ENCODE results near the gene PAXX.
A peak's percentile ranks its signal among the peaks of the same experiment; 100 is the strongest.

Gene PAXX

GRCh38 chr9:136965771-136966484 is 26.3 kb upstream of the PAXX start:
- DNase-seq (ENCODE audit: low spot score) = no peak

DNA sequence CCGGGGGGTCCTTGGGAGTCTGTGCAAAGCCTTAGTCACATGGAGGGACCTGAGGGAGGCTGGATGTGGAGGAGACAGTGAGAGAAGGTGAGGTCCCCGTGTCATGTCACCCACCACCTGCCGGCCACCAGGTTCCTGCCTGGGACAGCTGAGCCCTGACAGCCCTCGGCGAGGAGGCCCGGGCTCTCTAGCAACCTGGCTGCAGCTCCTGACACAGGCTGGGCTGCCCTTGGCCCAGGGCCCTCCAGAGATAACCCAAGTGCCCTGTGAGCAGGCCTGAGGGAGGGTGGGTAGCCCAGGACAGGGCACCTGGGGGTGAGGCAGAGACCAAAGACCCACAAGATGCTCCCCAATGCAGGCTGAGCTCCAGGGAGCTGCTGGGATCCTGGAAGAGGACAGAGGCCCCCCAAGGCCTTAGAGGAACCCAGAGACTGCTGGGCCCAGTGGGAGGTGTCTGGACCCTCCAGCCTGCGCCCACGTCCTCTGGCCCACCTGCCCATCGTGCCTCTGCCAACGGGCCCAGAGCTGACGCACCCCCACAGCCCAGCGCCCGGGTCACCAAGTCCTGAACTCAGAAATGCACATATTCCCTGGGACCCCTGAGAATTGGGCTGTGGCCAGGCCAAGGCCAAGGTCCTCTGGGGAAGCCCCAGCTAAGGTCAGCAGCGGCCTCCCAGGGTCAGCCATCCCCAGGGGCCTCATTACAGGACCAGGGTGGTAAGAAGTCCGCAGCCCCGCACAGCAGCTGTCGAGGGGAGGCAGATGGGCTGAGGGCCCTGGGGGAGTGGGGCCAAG is 23.7 kb upstream of the PAXX start:
- no peak for DNase-seq (ENCODE audit: low spot score)

DNA sequence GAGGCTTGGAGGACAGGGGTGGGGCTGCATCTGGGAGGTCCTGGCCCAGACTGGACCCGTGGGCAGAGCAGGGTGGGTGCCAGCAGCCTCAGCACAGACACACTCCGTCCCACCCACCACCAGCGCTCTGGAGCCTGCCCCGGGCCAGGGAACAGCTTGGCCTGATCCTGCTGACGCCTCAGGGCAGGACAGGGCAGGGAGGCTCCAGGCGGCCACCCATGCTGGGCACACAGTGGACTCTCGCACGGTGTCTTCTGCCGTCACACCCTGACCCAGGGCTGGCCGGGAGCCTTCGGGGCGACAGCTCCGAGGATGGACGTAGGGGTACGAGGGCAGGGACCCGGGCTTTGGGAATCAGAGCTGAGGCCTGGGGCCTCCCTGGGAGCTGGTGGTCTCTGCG is 23.1 kb upstream of the PAXX start:
- DNase-seq (ENCODE audit: low spot score) = no peak

GRCh38 chr9:136969774-136970173 is 22.4 kb upstream of the PAXX start:
- no peak for DNase-seq (ENCODE audit: low spot score)

GRCh38 chr9:136970361-136970760 is 21.9 kb upstream of the PAXX start:
- no peak for DNase-seq (ENCODE audit: low spot score)

- no peak for DNase-seq (ENCODE audit: low spot score)
These were observed 20.5 kb upstream of the PAXX start for GRCh38 chr9:136971746-136972145.

DNA sequence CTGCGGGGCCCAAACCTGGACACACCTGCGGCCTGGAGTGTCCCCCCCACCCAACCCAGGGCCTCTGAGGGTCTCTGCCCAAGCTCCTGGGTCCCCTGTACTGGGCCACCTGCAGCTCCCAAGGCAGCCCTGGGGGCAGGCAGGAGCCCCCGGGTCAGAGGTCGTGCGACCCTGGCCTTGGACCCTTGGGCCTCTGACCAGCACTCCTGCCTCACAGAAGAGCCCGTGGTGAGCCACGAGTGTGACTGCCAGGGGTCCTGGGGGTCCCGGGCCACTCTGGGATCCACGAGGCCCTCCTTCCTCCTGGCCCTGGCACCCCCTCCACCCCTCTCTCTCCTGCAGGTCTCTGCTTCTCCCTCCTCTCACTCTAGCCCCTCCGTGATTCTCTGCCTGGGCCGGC is 19.9 kb upstream of the PAXX start:
- no peak for DNase-seq (ENCODE audit: low spot score)

DNA sequence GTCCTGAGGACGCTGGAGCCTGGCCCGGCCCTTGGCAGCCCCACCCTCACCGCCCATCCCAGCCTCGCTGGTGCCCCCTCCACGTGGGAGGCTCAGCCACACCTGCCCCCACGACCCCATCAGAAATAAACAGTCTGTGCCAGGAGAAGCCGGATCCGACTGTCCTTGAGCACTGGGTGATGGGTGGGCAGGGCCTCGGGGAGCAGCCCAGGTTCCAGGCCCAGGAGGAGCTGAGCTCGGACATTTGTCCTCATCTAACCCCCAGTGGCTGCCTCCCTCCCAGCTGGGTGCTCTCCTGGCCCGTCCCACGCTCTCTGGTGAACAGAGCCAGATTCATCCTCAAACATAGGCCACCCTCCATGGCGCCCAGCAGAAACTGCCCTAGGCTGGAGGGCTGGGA is 19.5 kb upstream of the PAXX start:
- DNase-seq (ENCODE audit: low spot score) = no peak

DNA sequence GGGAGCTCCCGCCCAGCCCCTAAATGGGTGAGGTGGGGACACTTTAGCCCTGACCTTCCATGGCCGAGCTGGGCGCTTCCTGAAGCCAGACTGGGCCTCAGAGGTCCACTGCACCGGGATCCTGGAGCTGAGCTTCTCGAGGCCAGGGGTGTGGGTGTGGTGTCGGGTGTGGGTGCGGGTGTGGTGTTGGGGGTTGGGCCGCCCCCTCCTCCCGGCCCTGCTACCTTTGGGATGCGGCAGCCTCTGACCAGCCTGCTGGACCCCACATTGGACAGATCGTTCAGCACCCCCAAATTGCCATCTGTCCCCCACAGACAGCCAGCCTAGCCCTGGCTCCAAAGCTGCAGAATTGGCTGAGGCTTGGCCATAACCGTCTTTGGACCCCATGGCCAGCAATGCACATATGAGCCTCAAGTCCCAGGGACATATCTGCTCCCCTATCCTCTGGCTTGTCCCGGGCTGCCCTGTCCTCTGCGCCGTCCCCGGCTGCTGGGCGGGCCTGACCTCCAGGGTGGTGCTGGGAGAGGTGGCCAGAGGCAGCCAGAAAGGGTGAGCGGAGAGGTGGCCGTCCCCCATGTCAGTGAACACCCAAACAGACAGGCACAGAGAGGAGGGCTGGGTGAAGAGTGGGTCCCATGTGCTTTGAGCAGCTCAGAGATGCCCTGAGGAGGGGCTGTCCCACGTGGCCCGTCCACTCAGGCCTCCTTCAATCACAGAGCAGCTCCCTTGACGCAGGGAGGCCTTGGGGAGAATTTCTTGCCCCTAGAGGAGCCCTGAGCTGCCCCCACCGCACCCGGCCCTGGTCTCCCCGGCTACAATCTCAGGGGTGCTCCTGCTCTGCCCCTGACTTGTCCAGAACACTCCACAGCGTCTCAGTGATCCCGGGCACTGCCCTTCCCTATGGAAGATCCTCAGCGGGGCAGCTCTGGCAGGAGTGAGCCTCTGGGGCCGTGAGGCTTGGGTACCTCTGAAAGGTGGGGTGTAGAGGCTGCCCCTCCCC is 18.3 kb upstream of the PAXX start:
- DNase-seq (ENCODE audit: low spot score) = no peak

GRCh38 chr9:136974817-136975535 is 17.2 kb upstream of the PAXX start:
- DNase-seq (ENCODE audit: low spot score) = no peak

DNA sequence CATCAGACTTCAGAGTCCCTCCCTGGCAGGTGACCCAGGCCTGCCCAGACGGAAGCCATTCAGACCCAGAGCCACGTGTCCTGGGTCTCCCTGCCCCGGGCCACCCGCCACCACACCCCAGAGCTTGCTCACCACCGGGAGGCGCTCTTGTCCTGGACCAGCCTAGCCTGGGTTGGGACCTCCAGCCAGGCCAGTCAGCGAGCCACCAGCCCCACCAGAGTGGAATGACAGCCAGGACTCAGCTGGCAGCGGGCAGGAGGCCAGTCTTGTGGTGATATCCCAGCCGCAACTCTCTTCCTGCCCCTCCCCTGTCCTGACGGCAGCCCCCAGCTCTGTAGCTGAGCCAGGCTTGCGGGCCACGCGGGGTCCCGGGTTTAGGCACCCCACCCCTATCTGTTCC is 16.6 kb upstream of the PAXX start:
- DNase-seq (ENCODE audit: low spot score) = peak; percentile 79

GRCh38 chr9:136977223-136977622 is 15.0 kb upstream of the PAXX start, which contains the start of gene PTGDS:
Gene PTGDS, plus strand, starts transcription at chr9:136977504. Its CDS starts 75 bp downstream, at chr9:136977579.
- DNase-seq (ENCODE audit: low spot score) = no peak

DNA sequence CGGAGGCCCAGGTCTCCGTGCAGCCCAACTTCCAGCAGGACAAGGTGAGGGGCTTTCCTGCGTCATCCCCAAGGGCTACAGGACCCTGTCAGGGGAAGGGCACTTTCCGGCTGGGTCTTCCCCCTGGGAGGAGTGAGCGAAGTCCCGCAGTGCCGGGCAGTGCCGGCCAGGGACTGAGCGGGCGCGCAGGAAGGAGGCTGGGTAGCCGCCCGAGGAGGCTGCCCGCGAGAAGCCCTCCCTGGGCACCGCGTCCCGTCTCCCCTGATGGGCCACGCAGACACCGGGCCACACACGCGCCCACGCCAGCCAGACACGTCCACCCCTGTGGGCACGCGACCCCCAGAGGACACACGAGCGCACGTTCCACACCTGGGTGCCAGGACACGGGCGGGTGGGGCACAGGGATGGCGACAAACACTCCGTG is 14.6 kb upstream of the PAXX start:
- DNase-seq (ENCODE audit: low spot score) = no peak

- peak; percentile 100 for DNase-seq (ENCODE audit: low spot score)
These were observed 14.0 kb upstream of the PAXX start for GRCh38 chr9:136978073-136978864.

- no peak for DNase-seq (ENCODE audit: low spot score)
These were observed 13.2 kb upstream of the PAXX start for GRCh38 chr9:136978865-136979544.

DNA sequence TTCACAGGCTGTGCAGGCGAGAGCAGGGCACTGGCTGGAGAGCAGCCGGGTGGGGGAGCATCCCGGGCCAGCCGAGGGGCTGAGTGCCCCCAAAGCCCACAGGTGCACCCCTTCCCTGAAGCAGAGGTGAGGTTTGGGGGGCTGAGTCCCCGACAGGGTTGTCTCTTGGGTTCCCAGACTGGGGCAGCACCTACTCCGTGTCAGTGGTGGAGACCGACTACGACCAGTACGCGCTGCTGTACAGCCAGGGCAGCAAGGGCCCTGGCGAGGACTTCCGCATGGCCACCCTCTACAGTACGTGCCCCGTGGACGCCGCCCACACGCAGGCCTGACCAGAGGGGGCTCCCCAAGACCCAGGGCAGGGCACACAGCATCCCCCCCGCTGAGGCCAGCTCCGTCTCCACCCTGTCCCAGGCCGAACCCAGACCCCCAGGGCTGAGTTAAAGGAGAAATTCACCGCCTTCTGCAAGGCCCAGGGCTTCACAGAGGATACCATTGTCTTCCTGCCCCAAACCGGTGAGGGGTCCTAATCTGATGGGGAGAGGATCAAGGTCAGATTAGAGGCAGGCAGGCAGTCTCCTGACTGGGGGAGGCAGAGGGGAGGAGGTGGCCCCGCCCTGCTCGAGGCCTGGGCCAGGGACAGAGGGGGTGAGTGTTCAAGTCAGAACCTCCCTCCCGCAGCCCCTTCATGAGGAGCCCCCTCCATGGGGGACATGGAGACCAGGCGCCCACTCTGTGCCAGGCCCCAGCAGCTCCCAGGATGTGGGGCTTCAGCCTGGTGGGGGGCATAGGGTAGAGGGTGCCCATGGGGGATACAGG is 12.2 kb upstream of the PAXX start:
- no peak for DNase-seq (ENCODE audit: low spot score)

- no peak for DNase-seq (ENCODE audit: low spot score)
These were observed 11.3 kb upstream of the PAXX start for GRCh38 chr9:136980669-136981478.

DNA sequence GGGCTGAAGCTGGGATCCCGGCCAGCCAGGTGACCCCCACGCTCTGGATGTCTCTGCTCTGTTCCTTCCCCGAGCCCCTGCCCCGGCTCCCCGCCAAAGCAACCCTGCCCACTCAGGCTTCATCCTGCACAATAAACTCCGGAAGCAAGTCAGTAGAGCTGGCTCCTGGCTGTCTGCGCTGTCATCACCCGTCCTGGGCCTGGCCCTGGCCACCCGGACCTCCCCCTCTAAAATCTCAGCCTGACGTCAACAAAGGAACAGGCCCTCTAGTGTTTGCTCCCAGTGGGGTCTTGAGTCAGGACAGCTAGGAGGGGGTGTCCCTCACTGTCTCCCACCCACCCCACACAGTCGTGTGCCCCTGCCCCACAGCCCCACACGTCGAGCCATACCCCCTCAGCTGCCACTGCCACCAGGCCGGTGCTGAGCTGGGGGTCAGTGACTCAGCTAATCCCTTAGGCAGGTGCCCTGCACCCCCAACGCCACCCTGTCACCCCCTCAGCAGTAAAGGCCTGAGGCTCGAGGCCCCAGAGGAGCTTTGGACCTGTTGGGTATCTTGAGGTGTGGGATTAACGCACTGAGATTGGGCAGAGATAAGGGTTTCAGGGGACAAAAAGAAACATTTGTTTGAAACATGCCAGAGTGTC is 10.5 kb upstream of the PAXX start:
- DNase-seq (ENCODE audit: low spot score) = no peak
